A549 (cell line): ENCODE measurements around the gene MERTK.

ENCODE experiments used
- CEBPB ChIP-seq, 2 experiments: fragments of >200 bp in 1 of 2; sonication (Bioruptor Twin) in 1 of 2; formaldehyde crosslinking in 1 of 2; IDR thresholded peaks; 2 replicates each; pipeline ENCODE4 v1.6.1; 2012 to 2016
- CHD2 ChIP-seq: fragments of 150-350 bp; IDR thresholded peaks from 2 replicates; pipeline ENCODE4 v1.6.1; 2014; ENCODE audit warnings: low read length; ENCODE audit not compliant: partially characterized antibody
- MAFK ChIP-seq: fragments of 450-650 bp; IDR thresholded peaks from 2 replicates; pipeline ENCODE4 v1.6.1; 2014; ENCODE audit not compliant: partially characterized antibody
- POLR2A ChIP-seq: IDR thresholded peaks from 2 replicates; pipeline ENCODE4 v1.6.1; 2012; ENCODE audit warnings: mild to moderate bottlenecking, low read length
- RCOR1 ChIP-seq: fragments of 150-350 bp; IDR thresholded peaks from 2 replicates; pipeline ENCODE4 v1.6.1; 2014; ENCODE audit warnings: antibody characterized with exemption, low read length, low read depth
- TFCP2L1 ChIP-seq: fragments of 250-450 bp; sonication (Bioruptor Pico); IDR thresholded peaks from 2 replicates; pipeline ENCODE4 v1.5.0; 2021; ENCODE audit warnings: mild to moderate bottlenecking
- ZSCAN20 ChIP-seq: fragments of 250-450 bp; sonication (Bioruptor Pico); IDR thresholded peaks from 2 replicates; pipeline ENCODE4 v1.8.0; 2022; ENCODE audit warnings: mild to moderate bottlenecking, moderate library complexity
- TF ChIP-seq, protein P1 (sequence below): fragments of >200 bp; sonication (Bioruptor Twin); formaldehyde crosslinking; IDR thresholded peaks from 3 replicates; pipeline ENCODE4 v1.5.1; 2016
- TF ChIP-seq, protein P2 (sequence below): fragments of 200-600 bp; sonication (generic); IDR thresholded peaks from 2 replicates; pipeline ENCODE4 v1.6.1; 2016; ENCODE audit warnings: antibody characterized with exemption, mild to moderate bottlenecking, moderate library complexity

DNA sequence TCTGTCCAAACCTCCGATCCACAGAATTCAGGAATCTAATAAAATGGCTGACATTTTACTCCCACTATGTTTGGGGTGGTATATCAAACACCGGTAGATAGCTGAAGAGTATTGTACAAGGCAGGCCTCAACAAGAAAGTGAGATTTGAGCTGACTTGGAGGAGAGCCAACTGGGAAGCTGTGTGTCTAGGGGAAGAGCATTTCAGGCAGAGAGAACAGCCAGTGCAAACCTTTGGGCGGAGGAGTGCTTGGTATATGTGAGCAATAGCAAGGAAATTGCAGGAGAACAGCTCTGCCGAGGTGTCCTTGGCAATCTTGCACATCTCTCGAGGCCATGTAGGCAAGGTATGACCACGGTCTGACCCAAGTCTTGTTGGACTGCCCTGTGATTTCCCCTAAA lies 1.8 kb upstream of the MERTK start:
- TF ChIP-seq POLR2A (no peak), MAFK (no peak), RCOR1 (no peak), CHD2 (no peak), CEBPB (IDR thresholded peaks at IDR 0.05) (no peak), ZSCAN20 (CRISPR knock-in tag) (no peak), TFCP2L1 (CRISPR knock-in tag) (no peak)
- TF ChIP-seq, protein P1, sequence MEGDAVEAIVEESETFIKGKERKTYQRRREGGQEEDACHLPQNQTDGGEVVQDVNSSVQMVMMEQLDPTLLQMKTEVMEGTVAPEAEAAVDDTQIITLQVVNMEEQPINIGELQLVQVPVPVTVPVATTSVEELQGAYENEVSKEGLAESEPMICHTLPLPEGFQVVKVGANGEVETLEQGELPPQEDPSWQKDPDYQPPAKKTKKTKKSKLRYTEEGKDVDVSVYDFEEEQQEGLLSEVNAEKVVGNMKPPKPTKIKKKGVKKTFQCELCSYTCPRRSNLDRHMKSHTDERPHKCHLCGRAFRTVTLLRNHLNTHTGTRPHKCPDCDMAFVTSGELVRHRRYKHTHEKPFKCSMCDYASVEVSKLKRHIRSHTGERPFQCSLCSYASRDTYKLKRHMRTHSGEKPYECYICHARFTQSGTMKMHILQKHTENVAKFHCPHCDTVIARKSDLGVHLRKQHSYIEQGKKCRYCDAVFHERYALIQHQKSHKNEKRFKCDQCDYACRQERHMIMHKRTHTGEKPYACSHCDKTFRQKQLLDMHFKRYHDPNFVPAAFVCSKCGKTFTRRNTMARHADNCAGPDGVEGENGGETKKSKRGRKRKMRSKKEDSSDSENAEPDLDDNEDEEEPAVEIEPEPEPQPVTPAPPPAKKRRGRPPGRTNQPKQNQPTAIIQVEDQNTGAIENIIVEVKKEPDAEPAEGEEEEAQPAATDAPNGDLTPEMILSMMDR, result no peak
- TF ChIP-seq, protein P2, sequence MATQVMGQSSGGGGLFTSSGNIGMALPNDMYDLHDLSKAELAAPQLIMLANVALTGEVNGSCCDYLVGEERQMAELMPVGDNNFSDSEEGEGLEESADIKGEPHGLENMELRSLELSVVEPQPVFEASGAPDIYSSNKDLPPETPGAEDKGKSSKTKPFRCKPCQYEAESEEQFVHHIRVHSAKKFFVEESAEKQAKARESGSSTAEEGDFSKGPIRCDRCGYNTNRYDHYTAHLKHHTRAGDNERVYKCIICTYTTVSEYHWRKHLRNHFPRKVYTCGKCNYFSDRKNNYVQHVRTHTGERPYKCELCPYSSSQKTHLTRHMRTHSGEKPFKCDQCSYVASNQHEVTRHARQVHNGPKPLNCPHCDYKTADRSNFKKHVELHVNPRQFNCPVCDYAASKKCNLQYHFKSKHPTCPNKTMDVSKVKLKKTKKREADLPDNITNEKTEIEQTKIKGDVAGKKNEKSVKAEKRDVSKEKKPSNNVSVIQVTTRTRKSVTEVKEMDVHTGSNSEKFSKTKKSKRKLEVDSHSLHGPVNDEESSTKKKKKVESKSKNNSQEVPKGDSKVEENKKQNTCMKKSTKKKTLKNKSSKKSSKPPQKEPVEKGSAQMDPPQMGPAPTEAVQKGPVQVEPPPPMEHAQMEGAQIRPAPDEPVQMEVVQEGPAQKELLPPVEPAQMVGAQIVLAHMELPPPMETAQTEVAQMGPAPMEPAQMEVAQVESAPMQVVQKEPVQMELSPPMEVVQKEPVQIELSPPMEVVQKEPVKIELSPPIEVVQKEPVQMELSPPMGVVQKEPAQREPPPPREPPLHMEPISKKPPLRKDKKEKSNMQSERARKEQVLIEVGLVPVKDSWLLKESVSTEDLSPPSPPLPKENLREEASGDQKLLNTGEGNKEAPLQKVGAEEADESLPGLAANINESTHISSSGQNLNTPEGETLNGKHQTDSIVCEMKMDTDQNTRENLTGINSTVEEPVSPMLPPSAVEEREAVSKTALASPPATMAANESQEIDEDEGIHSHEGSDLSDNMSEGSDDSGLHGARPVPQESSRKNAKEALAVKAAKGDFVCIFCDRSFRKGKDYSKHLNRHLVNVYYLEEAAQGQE, result no peak
